A673 (cell line): ENCODE measurements around the gene ABHD10.

ENCODE experiments used
- EZH2 ChIP-seq: fragments of 200-600 bp; sonication (generic); IDR thresholded peaks from 2 replicates; pipeline ENCODE4 v1.6.1; 2017; ENCODE audit warnings: borderline replicate concordance, low read depth, mild to moderate bottlenecking, mixed read lengths, antibody characterized with exemption, low read length; ENCODE audit not compliant: poor library complexity, severe bottlenecking
- TF ChIP-seq, protein P1 (sequence below): fragments of 300-800, 200-600 bp; sonication (generic); conservative IDR thresholded peaks from 2 replicates; pipeline ENCODE4 v1.5.1; 2017; ENCODE audit warnings: low read depth, mild to moderate bottlenecking, antibody characterized with exemption, low read length, moderate library complexity, mixed read lengths

DNA sequence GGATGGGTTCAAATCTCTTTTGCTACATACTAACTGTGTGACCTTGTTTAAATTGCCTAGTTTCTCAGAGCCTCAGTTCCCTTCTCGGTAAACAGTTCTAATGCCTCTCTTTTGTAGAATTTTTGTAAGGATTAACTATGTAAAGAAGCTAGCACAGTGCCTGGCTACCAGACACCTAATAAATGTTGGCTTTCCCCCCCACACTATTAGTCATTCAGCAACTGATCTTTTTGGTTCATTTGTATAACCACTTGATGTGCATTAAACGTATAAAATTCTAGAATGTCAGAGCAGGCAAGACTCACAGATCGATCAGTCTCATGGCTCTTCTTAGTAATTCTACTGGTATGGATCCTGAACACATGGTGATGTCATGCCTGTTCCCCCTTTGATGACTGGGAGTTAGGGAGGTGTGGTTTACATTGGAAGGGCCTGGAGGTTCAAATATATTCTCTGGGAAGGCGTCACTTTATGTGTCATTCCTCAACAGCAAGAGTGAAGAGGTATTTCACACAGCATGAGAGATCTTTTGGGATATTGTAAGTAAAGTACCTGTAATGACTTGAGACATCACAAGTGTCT, 26.4 kb downstream of the ABHD10 start:
- TF ChIP-seq, protein P1, sequence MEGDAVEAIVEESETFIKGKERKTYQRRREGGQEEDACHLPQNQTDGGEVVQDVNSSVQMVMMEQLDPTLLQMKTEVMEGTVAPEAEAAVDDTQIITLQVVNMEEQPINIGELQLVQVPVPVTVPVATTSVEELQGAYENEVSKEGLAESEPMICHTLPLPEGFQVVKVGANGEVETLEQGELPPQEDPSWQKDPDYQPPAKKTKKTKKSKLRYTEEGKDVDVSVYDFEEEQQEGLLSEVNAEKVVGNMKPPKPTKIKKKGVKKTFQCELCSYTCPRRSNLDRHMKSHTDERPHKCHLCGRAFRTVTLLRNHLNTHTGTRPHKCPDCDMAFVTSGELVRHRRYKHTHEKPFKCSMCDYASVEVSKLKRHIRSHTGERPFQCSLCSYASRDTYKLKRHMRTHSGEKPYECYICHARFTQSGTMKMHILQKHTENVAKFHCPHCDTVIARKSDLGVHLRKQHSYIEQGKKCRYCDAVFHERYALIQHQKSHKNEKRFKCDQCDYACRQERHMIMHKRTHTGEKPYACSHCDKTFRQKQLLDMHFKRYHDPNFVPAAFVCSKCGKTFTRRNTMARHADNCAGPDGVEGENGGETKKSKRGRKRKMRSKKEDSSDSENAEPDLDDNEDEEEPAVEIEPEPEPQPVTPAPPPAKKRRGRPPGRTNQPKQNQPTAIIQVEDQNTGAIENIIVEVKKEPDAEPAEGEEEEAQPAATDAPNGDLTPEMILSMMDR: no peak
- TF ChIP-seq EZH2: no peak
